ENCODE results near the gene DHH. TPM values are rescaled to one million over a fixed set of nuclear protein-coding genes. Genes with fewer than 3 reads are reported as not detected.

Gene DHH
- total and polyA plus RNA-seq, 2 experiments from 2014 or later = not detected

GRCh38 chr12:49098703-49099102 is 4.1 kb upstream of the DHH start (continued):
- TF ChIP-seq ZNF462 (CRISPR knock-in tag; IDR thresholded peaks at IDR 0.05) (no peak), POLR2AphosphoS5 (IDR thresholded peaks at IDR 0.05; ENCODE audit: low read depth) (no peak), CREB1 (CRISPR knock-in tag; IDR thresholded peaks at IDR 0.05; ENCODE audit: low read depth) (no peak)

DNA sequence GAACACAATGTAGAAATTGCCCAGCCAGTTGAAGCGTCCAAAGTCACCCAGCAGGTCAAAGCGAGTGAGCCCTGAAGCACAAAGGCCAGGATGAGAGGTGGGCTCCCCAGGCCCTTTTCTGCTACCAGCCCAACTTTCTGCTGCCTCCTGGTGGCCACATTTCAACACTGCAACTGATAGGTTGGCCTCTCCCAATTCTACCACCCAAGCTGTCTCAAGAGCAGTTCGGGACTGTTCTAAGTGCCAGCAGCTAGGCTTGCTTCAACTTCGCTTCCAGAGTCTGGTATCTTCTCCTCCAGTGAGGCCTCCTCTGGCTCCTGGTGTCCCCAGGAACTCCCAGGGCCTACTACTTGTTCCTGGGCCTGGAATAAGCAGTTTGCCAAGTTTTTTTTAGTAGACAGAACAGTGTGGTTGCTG is 3.4 kb upstream of the DHH start:
- Mint-ChIP-seq H3K27me3 (ENCODE audit: insufficient read depth, low read depth, poor library complexity) (peaks cover 31% of the 10 kb centered on the region), H3K4me1 (peaks cover 24% of the 10 kb centered on the region), H3K27ac (no peak overlapping the region), H3K9me3 (no peaks in the 10 kb centered on the region), H3K36me3 (ENCODE audit: low read depth) (peaks cover 34% of the 10 kb centered on the region), H3K4me3 (no peak overlapping the region)
- peaks cover 35% of the 10 kb centered on the region for H3K27me3 ChIP-seq (ENCODE audit: insufficient read depth)
- H2AFZ ChIP-seq = no peak overlapping the region
- H3K79me2 ChIP-seq (replicated peaks; ENCODE audit: insufficient read depth) = no peaks in the 10 kb centered on the region
- H3K4me2 ChIP-seq = no peak overlapping the region
- TF ChIP-seq, protein P1, sequence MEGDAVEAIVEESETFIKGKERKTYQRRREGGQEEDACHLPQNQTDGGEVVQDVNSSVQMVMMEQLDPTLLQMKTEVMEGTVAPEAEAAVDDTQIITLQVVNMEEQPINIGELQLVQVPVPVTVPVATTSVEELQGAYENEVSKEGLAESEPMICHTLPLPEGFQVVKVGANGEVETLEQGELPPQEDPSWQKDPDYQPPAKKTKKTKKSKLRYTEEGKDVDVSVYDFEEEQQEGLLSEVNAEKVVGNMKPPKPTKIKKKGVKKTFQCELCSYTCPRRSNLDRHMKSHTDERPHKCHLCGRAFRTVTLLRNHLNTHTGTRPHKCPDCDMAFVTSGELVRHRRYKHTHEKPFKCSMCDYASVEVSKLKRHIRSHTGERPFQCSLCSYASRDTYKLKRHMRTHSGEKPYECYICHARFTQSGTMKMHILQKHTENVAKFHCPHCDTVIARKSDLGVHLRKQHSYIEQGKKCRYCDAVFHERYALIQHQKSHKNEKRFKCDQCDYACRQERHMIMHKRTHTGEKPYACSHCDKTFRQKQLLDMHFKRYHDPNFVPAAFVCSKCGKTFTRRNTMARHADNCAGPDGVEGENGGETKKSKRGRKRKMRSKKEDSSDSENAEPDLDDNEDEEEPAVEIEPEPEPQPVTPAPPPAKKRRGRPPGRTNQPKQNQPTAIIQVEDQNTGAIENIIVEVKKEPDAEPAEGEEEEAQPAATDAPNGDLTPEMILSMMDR (conservative IDR thresholded peaks at IDR 0.05; ENCODE audit: low read depth in 2 of 2) = peak; percentile 78 to 90
- no peak for TF ChIP-seq CREB1 (CRISPR knock-in tag; IDR thresholded peaks at IDR 0.05; ENCODE audit: low read depth)
- DNase-seq (ENCODE audit: low spot score) = peak; percentile 87
- ATAC-seq = peak; percentile 70
- peaks cover 19% of the 10 kb centered on the region for H3K4me1 ChIP-seq (ENCODE audit: insufficient read depth)
- no peak overlapping the region for H3K27ac ChIP-seq (ENCODE audit: low read depth)
- no peaks in the 10 kb centered on the region for H3K9me2 ChIP-seq (ENCODE audit: insufficient read depth)
- H3K36me3 ChIP-seq (ENCODE audit: insufficient read depth) = peaks cover 4% of the 10 kb centered on the region; the same call in 1 of the 2 replicates
- peaks cover 10% of the 10 kb centered on the region for H4K20me1 ChIP-seq (replicated peaks; ENCODE audit: insufficient read depth)
- 0 out of 2 replicates have a peak, but pooled peaks cover 4% of the 10 kb centered on the region for H3F3A ChIP-seq (replicated peaks; ENCODE audit: low read depth)
- no peak overlapping the region for H3K4me3 ChIP-seq
